Measurements from ENCODE around the gene ACVR2A.

Gene ACVR2A

GRCh38 chr2:147844697-147845410, at the start of gene ACVR2A:
Gene ACVR2A (plus strand): TSS chr2:147845029. CDS start chr2:147845153, 124 bp downstream.
- H3K36me3 ChIP-seq (replicated peaks; ENCODE audit: insufficient read depth, low read length) = no peaks in the 10 kb centered on the region
- TF ChIP-seq, protein P1, sequence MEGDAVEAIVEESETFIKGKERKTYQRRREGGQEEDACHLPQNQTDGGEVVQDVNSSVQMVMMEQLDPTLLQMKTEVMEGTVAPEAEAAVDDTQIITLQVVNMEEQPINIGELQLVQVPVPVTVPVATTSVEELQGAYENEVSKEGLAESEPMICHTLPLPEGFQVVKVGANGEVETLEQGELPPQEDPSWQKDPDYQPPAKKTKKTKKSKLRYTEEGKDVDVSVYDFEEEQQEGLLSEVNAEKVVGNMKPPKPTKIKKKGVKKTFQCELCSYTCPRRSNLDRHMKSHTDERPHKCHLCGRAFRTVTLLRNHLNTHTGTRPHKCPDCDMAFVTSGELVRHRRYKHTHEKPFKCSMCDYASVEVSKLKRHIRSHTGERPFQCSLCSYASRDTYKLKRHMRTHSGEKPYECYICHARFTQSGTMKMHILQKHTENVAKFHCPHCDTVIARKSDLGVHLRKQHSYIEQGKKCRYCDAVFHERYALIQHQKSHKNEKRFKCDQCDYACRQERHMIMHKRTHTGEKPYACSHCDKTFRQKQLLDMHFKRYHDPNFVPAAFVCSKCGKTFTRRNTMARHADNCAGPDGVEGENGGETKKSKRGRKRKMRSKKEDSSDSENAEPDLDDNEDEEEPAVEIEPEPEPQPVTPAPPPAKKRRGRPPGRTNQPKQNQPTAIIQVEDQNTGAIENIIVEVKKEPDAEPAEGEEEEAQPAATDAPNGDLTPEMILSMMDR (IDR thresholded peaks at IDR 0.05; ENCODE audit: low read length) = no peak
- TF ChIP-seq EZH2phosphoT487 (IDR thresholded peaks at IDR 0.05; ENCODE audit: low read length) (no peak), EZH2 (optimal IDR thresholded peaks at IDR 0.05; ENCODE audit: low read depth, low read length) (no peak)
- no peaks in the 10 kb centered on the region for H3K9me3 ChIP-seq (replicated peaks; ENCODE audit: insufficient read depth, low read length)
- peaks cover 8% of the 10 kb centered on the region for H3K27me3 ChIP-seq (replicated peaks; ENCODE audit: insufficient read depth, low read length)
- H3K4me1 ChIP-seq (ENCODE audit: low read length) = peaks cover 6% of the 10 kb centered on the region; the same call in 1 of the 2 replicates
- peak; percentile 68 for DNase-seq
- peak within 1 kb of the TSS; percentile 71 for H3K9ac ChIP-seq (ENCODE audit: low read length)
- H3K9me2 ChIP-seq (replicated peaks; ENCODE audit: insufficient read depth, low read length) = no peaks in the 10 kb centered on the region
- peak within 1 kb of the TSS; percentile 87 for H2AFZ ChIP-seq (ENCODE audit: low read length)
- H3K4me3 ChIP-seq (ENCODE audit: low read length) = peak within 1 kb of the TSS; percentile 75
- no peaks in the 10 kb centered on the region for H4K20me1 ChIP-seq (ENCODE audit: insufficient read depth, low read length)
- peak within 1 kb of the TSS; percentile 89 for H3K4me2 ChIP-seq (ENCODE audit: low read depth, low read length)
- H3F3A ChIP-seq (ENCODE audit: insufficient read depth, low read length) = peaks cover 13% of the 10 kb centered on the region; the same call in 1 of the 2 replicates
- peaks cover 23% of the 10 kb centered on the region for H3K79me2 ChIP-seq (ENCODE audit: low read length)
- H3K27ac ChIP-seq (ENCODE audit: low read length) = peak within 1 kb of the TSS; percentile 69; the same call in 1 of the 2 replicates

- Histone ChIP-seq H3K36me3 (replicated peaks; ENCODE audit: insufficient read depth, low read length) (no peaks in the 10 kb centered on the region), H3K9me2 (replicated peaks; ENCODE audit: insufficient read depth, low read length) (no peaks in the 10 kb centered on the region), H3K9me3 (replicated peaks; ENCODE audit: insufficient read depth, low read length) (no peaks in the 10 kb centered on the region), H3K27ac (ENCODE audit: low read length) (no peak overlapping the region), H3K4me3 (ENCODE audit: low read length) (no peak overlapping the region), H3K4me2 (ENCODE audit: low read depth, low read length) (no peak overlapping the region), H3K9ac (ENCODE audit: low read length) (no peak overlapping the region), H2AFZ (ENCODE audit: low read length) (no peak overlapping the region), H3K27me3 (replicated peaks; ENCODE audit: insufficient read depth, low read length) (no peaks in the 10 kb centered on the region), H3K4me1 (ENCODE audit: low read length) (no peaks in the 10 kb centered on the region), H4K20me1 (ENCODE audit: insufficient read depth, low read length) (no peaks in the 10 kb centered on the region), H3F3A (ENCODE audit: insufficient read depth, low read length) (no peaks in the 10 kb centered on the region), H3K79me2 (ENCODE audit: low read length) (no peaks in the 10 kb centered on the region)
- no peak for TF ChIP-seq EZH2 (optimal IDR thresholded peaks at IDR 0.05; ENCODE audit: low read depth, low read length)
- TF ChIP-seq, protein P1 (IDR thresholded peaks at IDR 0.05; ENCODE audit: low read length) = no peak
- no peak for TF ChIP-seq EZH2phosphoT487 (IDR thresholded peaks at IDR 0.05; ENCODE audit: low read length)
- DNase-seq = no peak
These were observed 44.5 kb upstream of the ACVR2A start for GRCh38 chr2:147800316-147800715.

GRCh38 chr2:147806846-147807245, 38.0 kb upstream of the ACVR2A start:
- Histone ChIP-seq H3K27ac (ENCODE audit: low read length) (no peak overlapping the region), H3K36me3 (replicated peaks; ENCODE audit: insufficient read depth, low read length) (no peaks in the 10 kb centered on the region), H3K4me3 (ENCODE audit: low read length) (no peak overlapping the region), H3F3A (ENCODE audit: insufficient read depth, low read length) (no peaks in the 10 kb centered on the region), H3K27me3 (replicated peaks; ENCODE audit: insufficient read depth, low read length) (no peaks in the 10 kb centered on the region), H3K79me2 (ENCODE audit: low read length) (no peaks in the 10 kb centered on the region), H2AFZ (ENCODE audit: low read length) (no peak overlapping the region), H3K9me2 (replicated peaks; ENCODE audit: insufficient read depth, low read length) (no peaks in the 10 kb centered on the region), H3K4me1 (ENCODE audit: low read length) (no peaks in the 10 kb centered on the region), H3K9me3 (replicated peaks; ENCODE audit: insufficient read depth, low read length) (no peaks in the 10 kb centered on the region), H4K20me1 (ENCODE audit: insufficient read depth, low read length) (no peaks in the 10 kb centered on the region), H3K9ac (ENCODE audit: low read length) (no peak overlapping the region), H3K4me2 (ENCODE audit: low read depth, low read length) (no peak overlapping the region)
- DNase-seq = no peak
- TF ChIP-seq EZH2 (optimal IDR thresholded peaks at IDR 0.05; ENCODE audit: low read depth, low read length) (no peak), EZH2phosphoT487 (IDR thresholded peaks at IDR 0.05; ENCODE audit: low read length) (no peak)
- TF ChIP-seq, protein P1 (IDR thresholded peaks at IDR 0.05; ENCODE audit: low read length) = no peak
